GM06990 (cell line): ENCODE results near the gene NUP93.

ENCODE experiments used
- DNase-seq: peaks from one replicate; pipeline ENCODE4 v3.0.0-alpha.2; 2011; ENCODE audit not compliant: insufficient read length; ENCODE audit errors: extremely low read depth
- H3K27me3 ChIP-seq: replicated peaks from 2 replicates; pipeline ENCODE4 v1.6.0; 2011; ENCODE audit warnings: low read length; ENCODE audit not compliant: control insufficient read depth, insufficient read depth
- H3K36me3 ChIP-seq: 2 replicates; pipeline ENCODE4 v1.5.1; 2011; ENCODE audit warnings: low read length; ENCODE audit not compliant: control insufficient read depth, insufficient read depth
- H3K4me3 ChIP-seq: replicated peaks from 2 replicates; pipeline ENCODE4 v1.5.1; 2011; ENCODE audit warnings: low read depth, mild to moderate bottlenecking, control low read depth, low read length
- TF ChIP-seq, protein P1 (sequence below): IDR thresholded peaks from 2 replicates; pipeline ENCODE4 v1.5.1; 2011; ENCODE audit warnings: low read length, control low read depth, mild to moderate bottlenecking, inconsistent platforms; ENCODE audit not compliant: insufficient read depth, poor library complexity, severe bottlenecking

The NUP93 gene

DNA sequence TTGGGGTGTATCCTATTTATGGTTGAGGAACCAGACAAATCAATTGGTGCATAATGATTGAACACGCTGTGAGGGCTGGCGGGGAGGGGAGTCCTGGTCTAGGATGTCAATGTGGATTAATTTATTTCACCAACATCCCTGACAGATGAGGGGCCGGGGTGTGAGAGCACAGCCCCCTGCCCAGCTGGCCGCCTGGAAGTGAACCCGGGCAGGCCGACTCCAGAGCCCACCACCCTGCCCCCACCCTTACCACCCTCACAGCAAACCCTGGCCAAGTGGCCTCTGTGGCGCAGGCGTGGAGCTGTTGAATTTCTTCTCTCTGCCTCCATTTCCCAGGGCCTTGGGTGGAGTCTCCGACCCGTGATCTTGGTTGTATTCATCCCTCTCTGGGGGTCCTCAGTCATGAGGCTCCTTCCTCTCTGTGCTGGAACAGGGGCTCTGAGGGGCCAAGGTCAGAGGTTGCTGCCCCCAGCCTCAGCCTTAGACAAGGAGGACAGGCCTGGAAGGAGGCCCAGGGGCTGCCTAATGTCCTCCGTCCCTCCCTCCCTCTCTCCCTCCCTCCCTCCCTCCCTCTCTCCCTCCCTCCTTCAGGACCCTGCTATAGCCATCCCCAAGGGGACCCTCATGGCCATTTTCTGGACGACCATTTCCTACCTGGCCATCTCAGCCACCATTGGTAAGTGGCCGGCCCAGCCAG lies 147.7 kb downstream of the NUP93 start:
- H3K4me3 ChIP-seq, result no peak overlapping the region
- TF ChIP-seq, protein P1, sequence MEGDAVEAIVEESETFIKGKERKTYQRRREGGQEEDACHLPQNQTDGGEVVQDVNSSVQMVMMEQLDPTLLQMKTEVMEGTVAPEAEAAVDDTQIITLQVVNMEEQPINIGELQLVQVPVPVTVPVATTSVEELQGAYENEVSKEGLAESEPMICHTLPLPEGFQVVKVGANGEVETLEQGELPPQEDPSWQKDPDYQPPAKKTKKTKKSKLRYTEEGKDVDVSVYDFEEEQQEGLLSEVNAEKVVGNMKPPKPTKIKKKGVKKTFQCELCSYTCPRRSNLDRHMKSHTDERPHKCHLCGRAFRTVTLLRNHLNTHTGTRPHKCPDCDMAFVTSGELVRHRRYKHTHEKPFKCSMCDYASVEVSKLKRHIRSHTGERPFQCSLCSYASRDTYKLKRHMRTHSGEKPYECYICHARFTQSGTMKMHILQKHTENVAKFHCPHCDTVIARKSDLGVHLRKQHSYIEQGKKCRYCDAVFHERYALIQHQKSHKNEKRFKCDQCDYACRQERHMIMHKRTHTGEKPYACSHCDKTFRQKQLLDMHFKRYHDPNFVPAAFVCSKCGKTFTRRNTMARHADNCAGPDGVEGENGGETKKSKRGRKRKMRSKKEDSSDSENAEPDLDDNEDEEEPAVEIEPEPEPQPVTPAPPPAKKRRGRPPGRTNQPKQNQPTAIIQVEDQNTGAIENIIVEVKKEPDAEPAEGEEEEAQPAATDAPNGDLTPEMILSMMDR, result no peak
- no peaks in the 10 kb centered on the region for H3K36me3 ChIP-seq
- DNase-seq, result no peak
- H3K27me3 ChIP-seq, result no peaks in the 10 kb centered on the region; the same call in 1 of the 2 replicates

DNA sequence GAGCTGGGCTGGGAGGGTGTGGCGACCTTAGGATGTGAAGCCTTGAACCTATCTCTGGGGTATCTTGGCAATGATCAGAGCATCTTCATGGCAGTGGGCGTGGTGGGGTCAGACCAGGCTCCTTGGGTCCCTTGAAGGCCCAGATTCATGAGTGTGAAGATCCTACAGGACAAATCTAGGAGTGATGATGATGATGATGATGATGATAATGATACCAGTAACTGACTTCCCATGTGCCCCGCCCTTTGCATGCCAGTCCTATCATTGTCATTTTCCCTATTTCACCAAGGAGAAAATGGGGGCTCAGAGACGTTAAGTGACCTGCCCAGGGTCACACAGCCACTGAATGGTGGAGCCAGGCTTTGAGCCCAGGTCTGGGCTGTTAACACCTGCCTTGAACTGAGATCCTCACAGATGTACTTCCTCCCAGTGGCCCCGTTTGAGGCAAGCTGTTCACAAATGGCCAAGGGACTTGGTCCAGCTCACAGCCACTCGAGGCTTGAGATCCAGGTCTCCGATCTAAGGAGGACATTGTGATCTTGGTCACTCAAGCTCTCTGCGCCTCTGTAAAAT lies 148.4 kb downstream of the NUP93 start:
- TF ChIP-seq, protein P1, result no peak

DNA sequence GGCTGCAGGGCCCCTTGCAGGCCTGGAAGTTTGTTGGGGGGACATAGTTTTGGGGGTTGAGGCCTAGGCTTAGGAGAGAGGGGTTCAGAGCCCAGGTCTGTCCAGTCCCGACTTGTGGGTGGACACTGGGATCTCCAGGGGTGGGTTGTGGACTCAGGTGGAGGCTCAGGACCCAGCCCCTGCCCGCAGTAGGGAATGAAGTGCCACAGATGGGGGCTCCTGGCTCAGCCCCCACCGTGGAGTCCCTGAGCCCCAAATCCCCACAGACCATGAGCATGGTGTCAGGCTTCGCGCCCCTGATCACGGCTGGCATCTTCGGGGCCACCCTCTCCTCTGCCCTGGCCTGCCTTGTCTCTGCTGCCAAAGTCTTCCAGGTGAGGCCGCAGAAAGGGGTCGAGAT lies 149.3 kb downstream of the NUP93 start:
- no peak for DNase-seq
- TF ChIP-seq, protein P1, result no peak
- Histone ChIP-seq H3K4me3 (no peak overlapping the region), H3K27me3 (no peaks in the 10 kb centered on the region; the same call in 1 of the 2 replicates), H3K36me3 (no peaks in the 10 kb centered on the region)

More for the DNA sequence above, 148.4 kb downstream of the NUP93 start:
- no peak overlapping the region for H3K4me3 ChIP-seq
- H3K27me3 ChIP-seq, result no peaks in the 10 kb centered on the region; the same call in 1 of the 2 replicates
- no peak for DNase-seq
- H3K36me3 ChIP-seq, result no peaks in the 10 kb centered on the region

DNA sequence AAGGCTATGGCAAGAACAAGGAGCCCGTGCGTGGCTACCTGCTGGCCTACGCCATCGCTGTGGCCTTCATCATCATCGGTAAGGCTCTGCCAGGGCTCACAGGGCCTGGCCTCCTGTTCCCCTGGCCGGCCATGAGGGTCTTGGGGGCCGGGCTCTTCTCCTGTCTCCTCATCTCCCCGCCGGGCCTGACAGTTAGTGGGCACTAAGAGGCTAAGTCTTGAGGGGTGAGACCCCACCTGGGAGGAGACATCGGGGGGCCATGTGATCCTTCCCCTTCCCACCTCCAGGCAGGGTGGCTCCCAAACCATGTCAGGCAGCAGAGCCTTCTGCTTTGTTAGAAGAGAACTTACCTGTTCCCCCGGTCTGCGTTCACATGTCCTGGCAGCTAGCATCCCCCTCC lies 150.2 kb downstream of the NUP93 start:
- TF ChIP-seq, protein P1, result no peak
- Histone ChIP-seq H3K27me3 (no peaks in the 10 kb centered on the region; the same call in 1 of the 2 replicates), H3K4me3 (no peak overlapping the region), H3K36me3 (no peaks in the 10 kb centered on the region)
- DNase-seq, result no peak

DNA sequence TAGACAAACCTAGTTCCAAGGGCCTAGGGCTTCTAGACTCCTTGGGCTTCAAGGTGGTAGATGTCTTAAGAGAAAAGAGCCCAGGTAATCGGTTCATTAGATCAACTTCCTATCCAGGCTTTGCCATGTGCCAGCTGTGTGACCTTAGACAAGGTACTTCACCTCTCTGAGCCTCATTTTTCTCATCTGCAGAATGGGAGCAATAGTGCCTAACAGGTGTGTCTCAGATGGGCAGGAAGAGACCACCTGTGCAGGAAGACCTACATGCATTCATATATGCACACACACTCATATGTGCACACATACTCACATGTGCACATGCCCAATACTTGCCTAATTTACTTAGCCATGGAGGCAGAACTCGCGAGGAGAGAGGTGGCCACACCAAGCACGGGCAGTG lies 150.8 kb downstream of the NUP93 start:
- no peak overlapping the region for H3K4me3 ChIP-seq
- H3K27me3 ChIP-seq, result no peaks in the 10 kb centered on the region; the same call in 1 of the 2 replicates
- no peak for DNase-seq
- no peaks in the 10 kb centered on the region for H3K36me3 ChIP-seq
- TF ChIP-seq, protein P1, result no peak
